WTC11 (cell line): ENCODE results near the gene SLITRK6. TPM values are rescaled to one million over a fixed set of nuclear protein-coding genes. Genes with fewer than 3 reads are reported as not detected.
"Not testable (repeated sequence)": the region's sequence is repeated elsewhere in the genome, so short reads cannot be mapped to it uniquely, and the experiment has no call there.

Experiments
- ATAC-seq: fragments of 200-7000 bp; cut with Tn5 transposase; 2 replicates; pipeline ENCODE4 v1.10.0; 2021; ENCODE audit warnings: mild to moderate bottlenecking, moderate library complexity
- CTCF ChIA-PET: fragments of 300-600 bp; sonication (Branson Sonifier 250); formaldehyde crosslinking; loops from one replicate; lab custom pipeline; 2021; ENCODE audit warnings: antibody characterized with exemption; lab: Charles Lee
- POLR2A ChIA-PET: fragments of 350-600 bp; sonication (Branson Sonifier 250); formaldehyde crosslinking; loops from one replicate; lab custom pipeline; 2021; ENCODE audit warnings: antibody characterized with exemption; lab: Charles Lee
- DNase-seq: peaks from one replicate; pipeline ENCODE4 v3.0.0; 2021; ENCODE audit warnings: low spot score
- H3K27ac Mint-ChIP-seq: 2 replicates; pipeline ENCODE4 v1.8.0; 2021; ENCODE audit warnings: mixed read lengths
- H3K27me3 Mint-ChIP-seq: 2 replicates; pipeline ENCODE4 v1.8.0; 2021; ENCODE audit warnings: low read depth, mild to moderate bottlenecking, moderate library complexity, mixed read lengths
- H3K36me3 Mint-ChIP-seq: 2 replicates; pipeline ENCODE4 v1.8.0; 2021; ENCODE audit warnings: mixed read lengths
- H3K4me1 Mint-ChIP-seq: 2 replicates; pipeline ENCODE4 v1.8.0; 2022; ENCODE audit warnings: mixed read lengths
- H3K4me3 Mint-ChIP-seq: 2 replicates; pipeline ENCODE4 v1.8.0; 2021; ENCODE audit warnings: mild to moderate bottlenecking, moderate library complexity, mixed read lengths
- H3K9me3 Mint-ChIP-seq: 2 replicates; pipeline ENCODE4 v1.8.0; 2021; ENCODE audit warnings: mixed read lengths
- total RNA-seq: library from RNA; stranded (reverse); gene quantifications from 3 replicates; pipeline ENCODE4 v1.2.3, GENCODE V29; 2021

Gene SLITRK6
- total RNA-seq, 1 experiment from 2014 or later: 0.04 TPM

GRCh38 chr13:85743201-85743770, 55.9 kb downstream of the SLITRK6 start:
- ATAC-seq (peak; percentile 77), DNase-seq (peak; percentile 19)
- CTCF ChIA-PET, H3K4me3 Mint-ChIP-seq, H3K9me3 Mint-ChIP-seq, H3K27me3 Mint-ChIP-seq, H3K36me3 Mint-ChIP-seq: not testable (repeated sequence)
- POLR2A ChIA-PET: interaction anchor here (0.6 to 0.7 kb wide), 2 partner anchors 446 to 1461 kb away, joined by 4 to 5 read pairs; no protein-coding TSS in a partner anchor
- H3K27ac Mint-ChIP-seq: peak overlapping the region; percentile 93; the same call in 1 of the 2 replicates
- H3K4me1 Mint-ChIP-seq: peaks cover 50% of the 10 kb centered on the region
